CD4-positive, alpha-beta memory T cell (primary cell): ENCODE measurements around the gene NPBWR2. TPM values are rescaled to one million over a fixed set of nuclear protein-coding genes. Genes with fewer than 3 reads are reported as not detected.

Experiments
- CTCF ChIA-PET: fragments of 350-600 bp; sonication (Branson Sonifier 250); formaldehyde crosslinking; loops from one replicate; lab custom pipeline; 2021; ENCODE audit warnings: inconsistent platforms; ENCODE audit not compliant: partially characterized antibody; lab: Charles Lee
- POLR2A ChIA-PET: fragments of 350-600 bp; sonication (Branson Sonifier 250); formaldehyde crosslinking; loops from one replicate; lab custom pipeline; 2021; ENCODE audit not compliant: partially characterized antibody; lab: Charles Lee
- DNase-seq, 5 donors: peaks; one replicate each; pipeline versions ENCODE4 v3.0.0 to v3.0.0-alpha.2; 2020 to 2022; ENCODE audit warnings: mixed read lengths in 1 of 5
- H3K27ac ChIP-seq: one replicate; pipeline ENCODE4 v1.7.0; 2013; ENCODE audit warnings: low read depth, low read length
- H3K27me3 ChIP-seq: 2 replicates; pipeline ENCODE4 v1.7.0; 2013; ENCODE audit warnings: mild to moderate bottlenecking, low read length, moderate library complexity; ENCODE audit not compliant: insufficient read depth
- H3K36me3 ChIP-seq: 2 replicates; pipeline ENCODE4 v1.7.0; 2013; ENCODE audit warnings: mild to moderate bottlenecking, low read length, moderate library complexity; ENCODE audit not compliant: insufficient read depth
- H3K4me1 ChIP-seq: 2 replicates; pipeline ENCODE4 v1.7.0; 2013; ENCODE audit warnings: mild to moderate bottlenecking, low read length, moderate library complexity; ENCODE audit not compliant: insufficient read depth
- H3K4me3 ChIP-seq, 2 donors: one replicate each; pipeline ENCODE4 v1.7.0; 2013; ENCODE audit warnings: low read length in 2 of 2, mild to moderate bottlenecking in 1 of 2
- H3K9me3 ChIP-seq, 2 donors: one replicate each; pipeline ENCODE4 v1.7.0; 2013; ENCODE audit warnings: low read length in 2 of 2, control low read depth in 1 of 2; ENCODE audit not compliant: control insufficient read depth in 1 of 2
- H3K27ac Mint-ChIP-seq, 7 donors: one replicate each; pipeline ENCODE4 v1.8.0; 2020 to 2021; ENCODE audit warnings: mixed read lengths in 7 of 7, mild to moderate bottlenecking in 6 of 7, inconsistent platforms in 3 of 7, moderate library complexity in 3 of 7
- H3K27me3 Mint-ChIP-seq, 2 donors: one replicate each; pipeline ENCODE4 v1.8.0; 2020 to 2021; ENCODE audit warnings: mixed read lengths in 2 of 2
- H3K36me3 Mint-ChIP-seq, 2 donors: one replicate each; pipeline ENCODE4 v1.8.0; 2020 to 2021; ENCODE audit warnings: mixed read lengths in 2 of 2, inconsistent platforms in 1 of 2, mild to moderate bottlenecking in 1 of 2
- H3K4me1 Mint-ChIP-seq, 4 donors: one replicate each; pipeline ENCODE4 v1.8.0; 2020 to 2021; ENCODE audit warnings: mixed read lengths in 4 of 4, mild to moderate bottlenecking in 1 of 4
- H3K4me3 Mint-ChIP-seq, 8 donors: one replicate each; pipeline ENCODE4 v1.8.0; 2020 to 2021; ENCODE audit warnings: mixed read lengths in 8 of 8, mild to moderate bottlenecking in 7 of 8, moderate library complexity in 6 of 8, inconsistent platforms in 3 of 8
- H3K9me3 Mint-ChIP-seq, 8 donors: one replicate each; pipeline ENCODE4 v1.8.0; 2020 to 2021; ENCODE audit warnings: mixed read lengths in 8 of 8, mild to moderate bottlenecking in 5 of 8, inconsistent platforms in 3 of 8, moderate library complexity in 1 of 8
- intact Hi-C: fragments of 100-400 bp; cut with micrococcal nuclease; formaldehyde crosslinking; loops from one replicate; pipeline ENCODE4 v1.15.1; 2023
- polyA plus RNA-seq, 2 donors: library from polyadenylated mRNA; unstranded; fragments of 300-500 nt; fragmentation: Illumina TruSeq; gene quantifications; one replicate each; pipeline ENCODE4 v1.2.3, GENCODE V29; 2021
- total RNA-seq, 2 experiments: library from RNA; stranded (reverse); gene quantifications; one replicate each; pipeline ENCODE4 v1.2.3, GENCODE V29; 2021

The NPBWR2 gene
- total and polyA plus RNA-seq, 4 experiments from 2014 or later, result not detected

DNA sequence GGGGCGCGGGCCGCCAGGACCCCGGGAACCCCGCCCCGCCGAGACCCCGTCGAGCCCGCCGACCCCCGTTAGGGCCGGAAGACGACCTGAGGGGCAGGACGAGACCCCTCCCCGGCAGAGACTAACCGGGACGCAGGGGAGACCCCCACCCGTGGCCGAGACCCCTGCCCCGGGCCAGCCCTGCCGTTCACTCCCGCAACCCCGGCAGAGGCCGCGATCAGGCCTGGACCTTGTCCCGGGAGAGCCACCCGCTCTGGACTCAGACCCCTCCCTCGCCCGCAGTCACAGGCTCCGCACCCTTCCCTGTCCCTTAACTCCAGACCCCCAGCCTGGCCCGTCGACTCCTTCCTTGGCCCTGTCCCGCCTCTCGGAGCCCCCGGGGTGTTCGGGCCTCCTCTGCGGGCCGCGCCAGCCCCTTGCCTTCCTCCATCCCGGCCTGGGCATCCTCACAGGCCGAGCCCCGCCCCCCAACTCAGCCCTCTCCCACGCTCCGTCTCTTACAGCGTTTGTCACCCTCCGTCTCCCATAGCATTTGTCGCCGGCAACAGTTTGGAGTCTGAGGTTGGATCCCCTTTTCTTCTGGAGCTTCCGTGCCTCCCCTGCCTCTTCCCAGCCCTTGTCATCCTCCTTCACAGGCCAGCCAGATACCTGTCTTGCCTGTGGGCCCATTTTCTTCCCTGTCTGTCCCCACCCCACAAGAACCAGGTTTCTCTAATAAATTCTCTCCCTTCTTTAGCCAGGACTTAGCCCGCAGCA lies 43.8 kb downstream of the NPBWR2 start:
- no peaks in the 10 kb centered on the region for H3K36me3 ChIP-seq
- ChIA-PET POLR2A (interaction anchor here (1.0 to 3.6 kb wide), 11 partner anchors 10 to 107 kb away, joined by 3 to 29 read pairs (median 5); partner anchors contain the start of genes OPRL1, PRPF6, RGS19 and UCKL1), CTCF (interaction anchor here (1.0 to 11.2 kb wide), 4 partner anchors 24 to 201 kb away, joined by 3 to 133 read pairs (median 25); partner anchors contain the start of genes C20orf204, PRPF6 and SAMD10)
- H3K9me3 Mint-ChIP-seq, result peaks cover 0 to 2% (median 0%) of the 10 kb centered on the region in 8 donors
- H3K27ac Mint-ChIP-seq, result peak overlapping the region; percentile 49 to 92 (median 86)
- H3K9me3 ChIP-seq, result no peaks in the 10 kb centered on the region
- no peaks in the 10 kb centered on the region for H3K27me3 Mint-ChIP-seq
- intact Hi-C loops, result loop anchor here (1.0 to 5.0 kb wide), 4 partner anchors 15 to 406 kb away; partner anchors contain the start of genes PRPF6, RTEL1 and UCKL1
- H3K4me1 ChIP-seq, result peaks cover 57% of the 10 kb centered on the region
- no peak for DNase-seq
- peaks cover 21 to 47% (median 35%) of the 10 kb centered on the region in 4 donors for H3K4me1 Mint-ChIP-seq
- peak overlapping the region in 1 of 2 donors; percentile 57 for H3K4me3 ChIP-seq
- peak overlapping the region; percentile 59 for H3K27ac ChIP-seq
- H3K4me3 Mint-ChIP-seq, result peak overlapping the region; percentile 80 to 93 (median 88)
- no peaks in the 10 kb centered on the region for H3K27me3 ChIP-seq
- H3K36me3 Mint-ChIP-seq, result no peaks in the 10 kb centered on the region

- CTCF ChIA-PET, result interaction anchor here (0.6 to 11.2 kb wide), 5 partner anchors 16 to 200 kb away, joined by 3 to 133 read pairs (median 3); partner anchors contain the start of genes C20orf204, OPRL1, PRPF6 and RGS19
- peak within 1 kb of the TSS; percentile 80 to 93 (median 88) for H3K4me3 Mint-ChIP-seq
- H3K27me3 Mint-ChIP-seq, result no peaks in the 10 kb centered on the region
- Histone ChIP-seq H3K27ac (peak within 1 kb of the TSS; percentile 59), H3K36me3 (no peaks in the 10 kb centered on the region), H3K9me3 (no peaks in the 10 kb centered on the region), H3K27me3 (no peaks in the 10 kb centered on the region), H3K4me1 (peaks cover 57% of the 10 kb centered on the region), H3K4me3 (peak within 1 kb of the TSS; percentile 42 to 57)
- DNase-seq, result peak; percentile 90 to 91 (median 90)
- H3K9me3 Mint-ChIP-seq, result peaks cover 0 to 2% (median 0%) of the 10 kb centered on the region in 8 donors
- intact Hi-C loops, result loop anchor here (1.0 to 5.0 kb wide), 4 partner anchors 16 to 405 kb away; partner anchors contain the start of genes PRPF6, RTEL1 and UCKL1
- peak within 1 kb of the TSS; percentile 50 to 92 (median 86) for H3K27ac Mint-ChIP-seq
- POLR2A ChIA-PET, result interaction anchor here (0.9 to 2.3 kb wide), 11 partner anchors 10 to 525 kb away, joined by 3 to 29 read pairs (median 5); partner anchors contain the start of genes LIME1, LKAAEAR1, OPRL1 and PRPF6
- no peaks in the 10 kb centered on the region for H3K36me3 Mint-ChIP-seq
- peaks cover 21 to 47% (median 35%) of the 10 kb centered on the region in 4 donors for H3K4me1 Mint-ChIP-seq
These were observed 44.6 kb downstream of the NPBWR2 start, which contains the start of gene TCEA2 for GRCh38 chr20:64062596-64063388. TCEA2 (plus strand) TSS chr20:64063198; CDS start chr20:64063313, 115 bp downstream.

GRCh38 chr20:64062276-64062595 lies 45.1 kb downstream of the NPBWR2 start:
- Histone ChIP-seq H3K27me3 (no peaks in the 10 kb centered on the region), H3K4me3 (no peak overlapping the region), H3K36me3 (no peaks in the 10 kb centered on the region), H3K9me3 (no peaks in the 10 kb centered on the region), H3K27ac (peak overlapping the region; percentile 59), H3K4me1 (peaks cover 58% of the 10 kb centered on the region)
- Mint-ChIP-seq H3K36me3 (no peaks in the 10 kb centered on the region), H3K9me3 (peaks cover 0 to 2% (median 0%) of the 10 kb centered on the region in 8 donors), H3K27ac (peak overlapping the region in 3 of 7 donors; percentile 48 to 72 (median 57)), H3K27me3 (no peaks in the 10 kb centered on the region), H3K4me3 (peak overlapping the region in 2 of 8 donors; percentile 62 to 71), H3K4me1 (peaks cover 20 to 48% (median 36%) of the 10 kb centered on the region in 4 donors)
- POLR2A ChIA-PET, result interaction anchor here (0.9 to 2.3 kb wide), 11 partner anchors 9 to 524 kb away, joined by 3 to 29 read pairs (median 5); partner anchors contain the start of genes LIME1, LKAAEAR1, OPRL1 and PRPF6
- CTCF ChIA-PET, result interaction anchor here (0.6 to 11.2 kb wide), 6 partner anchors 9 to 200 kb away, joined by 3 to 133 read pairs (median 3); partner anchors contain the start of genes C20orf204, OPRL1, PRPF6 and RGS19
- DNase-seq, result no peak
- intact Hi-C loops, result loop anchor here (5.0 kb wide), 1 partner anchor 405 kb away; the partner anchor contains the start of gene RTEL1

GRCh38 chr20:64058536-64058935 lies 48.8 kb downstream of the NPBWR2 start:
- Histone ChIP-seq H3K4me3 (no peak overlapping the region), H3K27ac (no peak overlapping the region), H3K27me3 (no peaks in the 10 kb centered on the region), H3K36me3 (no peaks in the 10 kb centered on the region), H3K9me3 (no peaks in the 10 kb centered on the region), H3K4me1 (peaks cover 28% of the 10 kb centered on the region)
- no peak for DNase-seq
- ChIA-PET CTCF (interaction anchor here (2.3 to 11.2 kb wide), 3 partner anchors 19 to 85 kb away, joined by 6 to 133 read pairs (median 47); partner anchors contain the start of genes C20orf204, PRPF6 and SAMD10), POLR2A (interaction anchor here (1.1 to 1.4 kb wide), 2 partner anchors 19 to 26 kb away, joined by 3 read pairs; partner anchors contain the start of gene LKAAEAR1)
- intact Hi-C loops, result no loop called here
- no peaks in the 10 kb centered on the region for H3K36me3 Mint-ChIP-seq
- H3K27me3 Mint-ChIP-seq, result peaks cover 2 to 9% of the 10 kb centered on the region in 2 donors
- H3K4me3 Mint-ChIP-seq, result peak overlapping the region in 1 of 8 donors; percentile 35
- H3K4me1 Mint-ChIP-seq, result peaks cover 1 to 21% (median 10%) of the 10 kb centered on the region in 4 donors
- H3K27ac Mint-ChIP-seq, result no peak overlapping the region
- no peaks in the 10 kb centered on the region for H3K9me3 Mint-ChIP-seq

GRCh38 chr20:64057628-64058498 lies 49.5 kb downstream of the NPBWR2 start:
- Mint-ChIP-seq H3K27ac (peak overlapping the region in 1 of 7 donors; percentile 53), H3K27me3 (peaks cover 6 to 14% of the 10 kb centered on the region in 2 donors), H3K4me3 (peak overlapping the region in 7 of 8 donors; percentile 26 to 64 (median 49)), H3K36me3 (no peaks in the 10 kb centered on the region), H3K9me3 (no peaks in the 10 kb centered on the region), H3K4me1 (peaks cover 3 to 20% (median 9%) of the 10 kb centered on the region in 4 donors)
- DNase-seq, result peak; percentile 62 to 72 (median 69)
- Histone ChIP-seq H3K27ac (no peak overlapping the region), H3K4me1 (peaks cover 25% of the 10 kb centered on the region), H3K27me3 (no peaks in the 10 kb centered on the region), H3K4me3 (no peak overlapping the region), H3K9me3 (no peaks in the 10 kb centered on the region), H3K36me3 (no peaks in the 10 kb centered on the region)
- intact Hi-C loops, result loop anchor here (1.0 kb wide), 1 partner anchor 19 kb away; no protein-coding TSS in a partner anchor
- ChIA-PET POLR2A (interaction anchor here (0.6 to 1.8 kb wide), 8 partner anchors 14 to 162 kb away, joined by 3 to 14 read pairs (median 4); partner anchors contain the start of genes LKAAEAR1, PRPF6 and SAMD10), CTCF (interaction anchor here (0.7 to 11.2 kb wide), 11 partner anchors 9 to 193 kb away, joined by 3 to 133 read pairs (median 6); partner anchors contain the start of genes C20orf204, OPRL1, PRPF6 and RGS19)
